Measurements from ENCODE around the gene KDELR3. TPM values are rescaled to one million over a fixed set of nuclear protein-coding genes. Genes with fewer than 3 reads are reported as not detected.

Gene KDELR3
- total RNA-seq, 1 donor from 2014 or later = 7.1 TPM

GRCh38 chr22:38422611-38423511, 45.0 kb upstream of the KDELR3 start:
- Histone ChIP-seq H3K4me3 (ENCODE audit: low read depth, low read length) (no peak overlapping the region), H3K27me3 (ENCODE audit: control insufficient read depth, insufficient read depth, low read length) (peaks cover 2% of the 10 kb centered on the region), H3K36me3 (ENCODE audit: control insufficient read depth, insufficient read depth, low read length) (no peaks in the 10 kb centered on the region)
- no peak for TF ChIP-seq CTCF (IDR thresholded peaks at IDR 0.05; ENCODE audit: insufficient read depth, low read length, severe bottlenecking)
- DNase-seq (ENCODE audit: low read depth) = no peak
- FAIRE-seq = no peak

- H3K36me3 ChIP-seq (ENCODE audit: control insufficient read depth, insufficient read depth, low read length) = no peaks in the 10 kb centered on the region
- no peak for FAIRE-seq
- no peak overlapping the region for H3K4me3 ChIP-seq (ENCODE audit: low read depth, low read length)
- TF ChIP-seq CTCF (IDR thresholded peaks at IDR 0.05; ENCODE audit: insufficient read depth, low read length, severe bottlenecking) = no peak
- DNase-seq (ENCODE audit: low read depth) = peak; percentile 10
- H3K27me3 ChIP-seq (ENCODE audit: control insufficient read depth, insufficient read depth, low read length) = peaks cover 2% of the 10 kb centered on the region
These were observed 44.1 kb upstream of the KDELR3 start for GRCh38 chr22:38423512-38424503.

- FAIRE-seq = no peak
- Histone ChIP-seq H3K27me3 (ENCODE audit: control insufficient read depth, insufficient read depth, low read length) (peaks cover 2% of the 10 kb centered on the region), H3K4me3 (ENCODE audit: low read depth, low read length) (no peak overlapping the region), H3K36me3 (ENCODE audit: control insufficient read depth, insufficient read depth, low read length) (no peaks in the 10 kb centered on the region)
- TF ChIP-seq CTCF (IDR thresholded peaks at IDR 0.05; ENCODE audit: insufficient read depth, low read length, severe bottlenecking) = no peak
- DNase-seq (ENCODE audit: low read depth) = no peak
These were observed 43.3 kb upstream of the KDELR3 start for GRCh38 chr22:38424525-38425080.

GRCh38 chr22:38426628-38427027, 41.3 kb upstream of the KDELR3 start:
- DNase-seq (ENCODE audit: low read depth) (no peak), FAIRE-seq (no peak)
- Histone ChIP-seq H3K36me3 (ENCODE audit: control insufficient read depth, insufficient read depth, low read length) (no peaks in the 10 kb centered on the region), H3K27me3 (ENCODE audit: control insufficient read depth, insufficient read depth, low read length) (peaks cover 2% of the 10 kb centered on the region), H3K4me3 (ENCODE audit: low read depth, low read length) (no peak overlapping the region)
- no peak for TF ChIP-seq CTCF (IDR thresholded peaks at IDR 0.05; ENCODE audit: insufficient read depth, low read length, severe bottlenecking)

GRCh38 chr22:38427465-38427864, 40.4 kb upstream of the KDELR3 start:
- no peak for TF ChIP-seq CTCF (IDR thresholded peaks at IDR 0.05; ENCODE audit: insufficient read depth, low read length, severe bottlenecking)
- Histone ChIP-seq H3K36me3 (ENCODE audit: control insufficient read depth, insufficient read depth, low read length) (no peaks in the 10 kb centered on the region), H3K27me3 (ENCODE audit: control insufficient read depth, insufficient read depth, low read length) (peaks cover 2% of the 10 kb centered on the region), H3K4me3 (ENCODE audit: low read depth, low read length) (no peak overlapping the region)
- FAIRE-seq (no peak), DNase-seq (ENCODE audit: low read depth) (no peak)

Measured in bronchial epithelial cell (primary cell).